Esophagus mucosa (tissue), 1 donor: ENCODE measurements around the gene TESK1. TPM values are rescaled to one million over a fixed set of nuclear protein-coding genes. Genes with fewer than 3 reads are reported as not detected.
"Not testable (repeated sequence)": the region's sequence is repeated elsewhere in the genome, so short reads cannot be mapped to it uniquely, and the experiment has no call there.

ENCODE experiments used
- ATAC-seq: fragments of 200-7000 bp; cut with Tn5 transposase; one replicate; pipeline ENCODE4 v1.9.1; 2020
- total RNA-seq: library from RNA; stranded (reverse); gene quantifications from one replicate; pipeline ENCODE4 v1.2.4, GENCODE V29; 2023
- donor health status: DM: yes; HTN: yes; CAD: no.

Gene TESK1
- total RNA-seq, 1 donor from 2014 or later, result 9.5 TPM

DNA sequence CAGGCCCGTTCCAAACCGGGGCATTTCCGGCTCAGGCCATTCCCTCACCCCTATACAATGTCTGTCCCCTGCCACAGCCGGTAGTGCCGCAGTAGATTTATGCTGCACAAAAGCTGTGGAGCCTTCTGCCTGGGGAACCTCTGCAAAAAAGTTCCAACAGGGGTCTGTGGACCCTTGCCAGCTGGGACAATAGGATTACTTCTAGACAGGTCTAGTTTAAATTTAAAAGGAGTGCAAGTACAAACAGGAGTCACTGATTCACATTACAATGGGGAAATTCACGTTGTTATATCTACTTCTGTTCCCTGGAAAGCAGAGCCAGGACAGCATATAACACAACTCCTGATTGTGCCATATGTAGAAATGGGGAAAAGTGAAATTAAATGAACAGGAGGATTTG is 21.5 kb upstream of the TESK1 start:
- not testable (repeated sequence) for ATAC-seq

DNA sequence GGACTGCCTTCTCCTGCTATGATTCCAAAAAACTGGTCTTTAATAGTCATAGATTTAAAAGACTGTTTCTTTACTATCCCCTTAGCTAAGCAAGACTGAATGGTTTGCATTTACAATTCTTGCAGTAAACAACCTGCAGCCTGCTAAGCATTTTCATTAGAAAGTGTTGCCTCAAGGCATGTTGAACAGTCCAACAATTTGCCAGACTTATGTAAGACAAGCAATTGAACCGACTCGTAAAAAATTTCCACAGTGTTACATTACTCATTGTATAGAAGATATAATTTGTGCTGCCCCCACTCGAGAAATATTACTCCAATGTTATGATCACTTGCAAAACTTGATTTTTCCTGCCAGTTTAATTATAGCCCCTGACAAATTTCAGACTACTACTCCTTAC is 20.4 kb upstream of the TESK1 start:
- ATAC-seq, result not testable (repeated sequence)

DNA sequence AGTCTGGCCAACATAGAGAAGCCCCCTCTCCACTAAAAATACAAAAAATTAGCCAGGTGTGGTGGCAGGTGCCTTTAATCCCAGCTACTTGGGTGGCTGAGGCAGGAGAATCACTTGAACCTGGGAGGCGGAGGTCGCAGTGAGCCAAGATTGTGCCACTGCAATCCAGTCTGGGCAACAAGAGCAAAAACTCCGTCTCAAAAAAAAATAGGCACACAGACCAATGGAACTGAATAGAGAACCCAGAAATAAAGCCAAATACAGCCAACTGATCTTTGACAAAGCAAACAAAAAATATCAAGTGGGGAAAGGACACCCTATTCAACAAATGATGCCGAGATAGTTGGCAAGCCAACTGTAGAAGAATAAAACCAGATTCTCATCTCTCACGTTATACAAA is 16.6 kb upstream of the TESK1 start:
- not testable (repeated sequence) for ATAC-seq

DNA sequence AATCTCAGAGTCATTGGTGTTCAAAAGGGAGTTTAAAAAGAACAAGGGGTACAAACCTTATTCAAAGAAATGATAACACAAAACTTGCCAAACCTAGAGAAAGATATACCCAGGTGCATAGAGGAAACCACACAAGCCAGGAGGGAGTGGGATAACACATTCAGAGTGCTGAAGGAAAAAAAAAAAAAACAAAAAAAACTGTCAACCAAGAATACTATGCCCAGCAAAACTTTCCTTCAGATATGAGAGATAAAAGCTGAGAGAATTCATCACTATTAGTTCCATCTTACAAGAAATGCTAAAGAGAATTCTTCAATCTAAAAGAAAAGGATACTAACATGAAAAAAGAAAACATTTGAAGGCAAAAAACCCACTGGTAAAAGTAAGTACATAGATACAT is 11.5 kb upstream of the TESK1 start:
- no peak for ATAC-seq

DNA sequence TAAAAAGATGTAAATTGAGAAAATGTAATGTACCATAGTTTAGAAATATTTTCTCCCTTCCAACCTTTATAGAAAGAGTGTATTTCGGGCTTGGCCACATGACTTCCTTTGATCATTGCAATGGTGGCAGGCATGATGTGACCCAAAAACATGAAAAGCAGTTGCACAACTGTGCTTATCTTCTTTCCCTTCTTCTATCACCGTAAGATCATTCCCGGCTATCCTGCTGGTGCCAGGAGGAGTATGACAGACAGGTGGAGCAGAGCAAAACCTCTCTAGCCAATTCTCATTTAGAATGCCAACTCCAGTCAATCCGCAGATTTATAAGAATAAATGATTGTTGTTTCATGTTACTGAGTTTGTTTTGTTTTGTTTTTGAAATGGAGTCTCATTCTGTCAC is 10.6 kb upstream of the TESK1 start:
- ATAC-seq, result no peak

DNA sequence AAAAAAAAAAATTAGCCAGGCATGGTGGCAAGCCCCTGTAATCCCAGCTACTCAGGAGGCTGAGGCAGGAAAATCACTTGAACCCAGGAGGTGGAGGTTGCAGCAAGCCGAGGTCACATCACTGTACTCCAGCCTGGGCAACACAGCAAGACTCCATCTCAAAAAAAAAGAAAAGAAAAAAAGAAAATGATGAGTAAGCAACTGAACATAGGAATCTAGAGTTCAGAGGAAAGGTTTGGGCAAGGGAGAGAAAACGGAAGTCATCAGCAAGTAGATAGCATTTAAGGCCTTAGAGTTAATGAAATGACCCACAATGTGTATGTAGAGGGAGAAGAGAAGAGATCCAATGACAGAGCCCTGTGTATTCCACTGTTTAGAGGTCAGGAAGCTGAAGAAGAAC is 8.2 kb upstream of the TESK1 start:
- ATAC-seq, result not testable (repeated sequence)

DNA sequence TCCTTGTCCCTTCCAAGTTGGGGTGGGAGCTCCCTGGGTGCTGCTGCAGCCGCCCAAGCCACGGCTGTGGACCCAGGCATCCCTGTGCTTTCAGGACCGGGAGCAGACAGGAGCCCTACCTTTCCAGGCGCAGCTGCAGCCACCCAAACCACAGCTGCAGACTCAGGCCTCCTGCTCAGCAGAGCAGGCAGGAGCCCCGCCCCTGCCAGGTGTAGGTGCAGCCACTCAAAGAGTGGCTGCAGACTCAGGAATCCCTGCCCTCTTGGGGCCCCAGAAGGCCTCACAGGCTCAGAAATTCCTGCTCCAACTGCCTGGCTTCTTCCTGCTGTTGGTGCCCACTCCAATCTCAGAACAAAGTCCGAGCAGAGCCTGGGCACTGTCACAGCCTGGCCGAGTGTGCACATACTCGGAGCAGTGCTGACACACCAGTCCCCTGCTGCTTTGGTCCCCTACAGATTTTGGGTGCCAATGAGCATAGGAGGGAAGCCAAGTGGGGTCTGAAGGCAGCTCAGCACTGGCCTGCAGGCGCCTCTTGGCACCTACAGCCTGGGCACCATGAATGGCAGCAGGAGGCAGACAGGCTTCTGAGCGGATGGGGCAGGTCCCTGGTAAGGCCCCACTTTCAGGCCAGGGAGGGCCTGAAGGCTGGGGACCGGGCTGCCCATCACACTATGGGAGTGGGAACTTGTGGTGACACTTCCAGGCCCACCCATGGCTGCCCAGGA is 6.0 kb upstream of the TESK1 start:
- peak; percentile 43 for ATAC-seq

DNA sequence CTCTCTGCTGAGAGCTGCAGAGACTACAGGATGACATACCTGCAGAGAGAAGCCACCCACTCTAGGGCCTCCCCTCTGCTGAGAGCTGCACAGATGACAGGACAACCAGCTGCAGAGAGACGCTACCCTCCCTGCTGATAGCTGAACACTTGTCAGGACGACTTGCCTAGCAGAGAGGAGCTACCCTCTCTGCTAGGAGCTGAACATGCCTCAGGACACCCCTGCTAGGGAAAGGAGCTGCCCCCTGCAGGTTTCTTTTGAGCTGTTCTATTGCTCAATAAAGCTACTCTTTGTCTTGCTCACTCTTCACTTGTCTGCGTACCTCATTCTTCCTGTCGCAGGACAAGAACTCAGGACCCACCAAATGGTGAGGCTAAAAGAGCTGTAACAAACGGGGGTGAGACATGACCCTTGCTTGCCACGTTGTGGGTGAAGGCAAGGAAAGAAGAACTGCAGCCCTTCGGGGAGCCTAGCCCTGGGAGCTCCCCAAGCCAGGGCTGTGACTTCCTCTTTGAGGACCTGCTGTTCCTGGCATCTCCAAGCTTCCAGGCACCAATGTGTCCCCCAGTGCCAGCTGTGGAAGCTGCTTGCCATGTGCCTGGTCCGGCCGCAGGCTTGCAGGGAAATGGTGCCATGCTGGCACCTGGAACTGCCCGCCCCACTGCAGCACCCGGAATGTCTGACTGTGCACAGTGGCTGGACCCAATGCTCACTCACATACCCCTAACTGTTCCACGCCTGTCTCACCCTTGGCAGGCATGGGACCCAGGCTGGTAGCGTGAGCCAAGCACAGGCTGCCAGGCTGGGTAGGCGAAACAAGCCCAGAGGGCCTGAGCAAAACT is 5.1 kb upstream of the TESK1 start:
- ATAC-seq, result no peak

DNA sequence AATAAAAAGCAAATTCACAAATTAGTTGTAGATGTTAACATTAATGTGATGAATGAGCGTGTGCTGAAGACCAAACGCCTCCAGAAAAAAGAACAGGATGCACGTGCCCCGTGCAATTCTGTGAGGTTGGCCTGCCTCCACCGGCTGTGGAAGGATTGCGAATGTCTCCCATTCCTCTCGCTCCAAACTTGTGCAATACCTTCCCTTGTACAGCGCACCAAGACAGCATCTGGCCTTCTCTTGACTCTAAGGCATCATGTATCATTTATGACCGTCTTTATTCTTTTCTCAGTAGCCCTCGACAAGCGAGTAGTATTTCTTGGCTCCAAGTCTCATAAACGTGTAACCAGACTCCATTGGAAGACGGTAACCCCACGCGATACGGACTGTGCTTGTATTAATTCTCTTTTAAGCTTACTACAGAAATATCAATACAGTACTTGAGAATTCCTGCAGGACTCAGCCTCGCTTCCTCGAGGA is 1.5 kb upstream of the TESK1 start:
- ATAC-seq, result no peak

DNA sequence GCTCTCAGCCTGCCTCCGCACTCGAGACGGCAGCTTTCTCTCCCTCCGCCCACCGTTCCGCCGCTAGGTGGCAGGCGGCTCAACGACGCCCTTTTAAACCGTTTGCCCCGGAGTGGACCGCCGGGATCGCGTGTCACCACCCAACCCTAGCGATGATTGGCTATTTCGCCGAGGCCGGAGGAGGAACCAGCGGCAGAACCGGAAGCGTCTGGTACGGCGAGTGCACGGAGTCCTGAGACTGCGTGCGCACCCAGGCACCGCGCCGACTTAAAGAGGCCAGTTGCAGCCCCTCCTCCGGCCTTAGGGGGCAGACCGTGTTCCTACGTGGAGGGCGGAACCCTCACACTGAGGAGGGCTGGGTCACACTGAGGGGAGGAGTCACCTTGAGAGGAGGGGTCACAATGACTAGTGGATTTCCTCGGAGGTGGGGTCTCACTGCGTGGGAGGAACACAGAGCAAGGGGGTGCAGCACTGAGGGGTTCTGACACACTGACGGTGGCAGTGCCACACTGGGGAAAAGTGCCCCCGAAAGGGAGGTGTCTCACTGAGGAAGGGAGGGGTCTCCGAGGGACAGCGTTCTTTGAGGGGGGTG is 980 bp upstream of the TESK1 start:
- peak; percentile 97 for ATAC-seq

DNA sequence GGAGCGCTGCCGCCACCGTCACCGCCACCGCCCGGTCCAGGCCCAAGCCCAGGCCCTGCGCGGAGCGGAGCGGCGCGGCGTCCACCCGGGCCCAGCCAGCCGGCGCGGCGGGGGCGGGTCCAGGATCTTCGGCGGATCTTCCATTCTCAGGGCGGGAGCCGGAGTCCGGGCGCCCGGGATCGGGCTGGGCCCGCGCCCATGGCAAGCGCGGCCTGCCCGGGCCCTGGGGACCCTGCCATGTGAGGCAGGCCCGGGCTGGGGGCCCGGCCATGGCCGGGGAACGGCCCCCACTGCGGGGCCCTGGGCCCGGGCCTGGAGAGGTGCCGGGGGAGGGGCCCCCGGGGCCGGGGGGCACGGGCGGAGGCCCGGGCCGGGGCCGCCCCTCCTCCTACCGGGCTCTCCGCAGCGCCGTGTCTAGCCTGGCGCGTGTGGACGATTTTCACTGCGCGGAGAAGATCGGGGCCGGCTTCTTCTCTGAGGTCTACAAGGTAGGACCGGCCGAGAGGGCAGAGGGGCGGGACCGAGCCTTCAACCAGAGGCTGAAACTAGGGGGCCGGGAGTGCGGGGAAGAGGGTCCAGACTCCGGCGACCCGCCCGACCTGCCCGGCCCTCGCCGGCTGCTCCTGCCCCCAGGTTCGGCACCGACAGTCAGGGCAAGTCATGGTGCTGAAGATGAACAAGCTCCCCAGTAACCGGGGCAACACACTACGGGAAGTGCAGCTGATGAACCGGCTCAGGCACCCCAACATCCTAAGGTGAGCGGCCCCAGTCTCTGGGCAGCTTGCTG is 482 bp downstream of the TESK1 start:
- ATAC-seq, result no peak

DNA sequence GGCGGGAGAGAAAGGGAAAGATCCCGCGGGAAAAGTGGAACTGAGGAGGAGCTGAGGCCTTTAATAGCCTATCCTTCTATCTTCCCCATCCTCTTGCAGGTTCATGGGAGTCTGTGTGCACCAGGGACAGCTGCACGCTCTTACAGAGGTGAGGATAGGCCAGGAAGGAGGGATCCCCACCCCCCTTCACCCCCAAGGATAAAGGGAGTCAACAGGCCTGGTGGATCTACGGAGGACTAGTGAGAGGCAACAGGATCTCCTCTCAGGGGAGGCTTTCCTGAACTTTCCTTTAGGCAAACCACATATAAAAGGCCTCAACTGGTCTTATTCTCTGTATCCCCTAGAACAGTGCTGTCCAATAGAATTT is 1.1 kb downstream of the TESK1 start:
- ATAC-seq, result no peak

DNA sequence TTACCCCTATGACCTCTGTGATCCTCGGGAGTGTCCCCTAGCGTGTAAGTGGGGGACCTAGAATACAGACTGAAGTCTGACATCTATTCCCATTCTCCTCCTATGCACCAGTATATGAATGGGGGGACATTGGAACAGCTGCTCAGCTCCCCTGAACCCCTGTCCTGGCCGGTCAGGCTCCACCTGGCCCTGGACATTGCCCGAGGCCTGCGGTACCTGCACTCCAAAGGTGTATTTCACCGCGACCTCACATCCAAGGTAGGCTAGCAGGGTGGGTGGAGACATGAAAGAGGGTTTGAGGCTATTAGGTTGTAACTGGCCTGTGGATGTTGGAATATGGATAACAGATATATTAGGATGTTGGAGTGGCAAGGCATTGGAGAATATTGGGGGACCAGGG is 1.7 kb downstream of the TESK1 start:
- no peak for ATAC-seq

DNA sequence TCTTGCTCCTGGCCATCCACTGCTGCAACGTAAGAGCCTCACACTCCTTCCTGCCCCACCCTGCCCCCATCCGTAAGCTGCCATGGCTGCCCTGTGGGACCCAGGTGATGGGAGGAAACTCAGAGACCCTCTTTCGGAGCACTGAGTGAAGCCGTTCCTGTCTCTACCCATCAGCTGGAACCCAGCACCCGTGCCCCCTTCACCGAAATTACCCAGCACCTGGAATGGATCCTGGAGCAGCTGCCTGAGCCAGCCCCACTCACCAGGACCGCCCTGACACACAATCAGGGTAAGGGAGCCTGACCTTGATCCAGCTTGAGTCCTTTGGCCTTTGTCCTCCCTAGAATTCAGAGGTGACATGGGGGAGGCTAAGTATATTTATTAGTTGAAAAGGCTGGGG is 3.2 kb downstream of the TESK1 start:
- no peak for ATAC-seq

DNA sequence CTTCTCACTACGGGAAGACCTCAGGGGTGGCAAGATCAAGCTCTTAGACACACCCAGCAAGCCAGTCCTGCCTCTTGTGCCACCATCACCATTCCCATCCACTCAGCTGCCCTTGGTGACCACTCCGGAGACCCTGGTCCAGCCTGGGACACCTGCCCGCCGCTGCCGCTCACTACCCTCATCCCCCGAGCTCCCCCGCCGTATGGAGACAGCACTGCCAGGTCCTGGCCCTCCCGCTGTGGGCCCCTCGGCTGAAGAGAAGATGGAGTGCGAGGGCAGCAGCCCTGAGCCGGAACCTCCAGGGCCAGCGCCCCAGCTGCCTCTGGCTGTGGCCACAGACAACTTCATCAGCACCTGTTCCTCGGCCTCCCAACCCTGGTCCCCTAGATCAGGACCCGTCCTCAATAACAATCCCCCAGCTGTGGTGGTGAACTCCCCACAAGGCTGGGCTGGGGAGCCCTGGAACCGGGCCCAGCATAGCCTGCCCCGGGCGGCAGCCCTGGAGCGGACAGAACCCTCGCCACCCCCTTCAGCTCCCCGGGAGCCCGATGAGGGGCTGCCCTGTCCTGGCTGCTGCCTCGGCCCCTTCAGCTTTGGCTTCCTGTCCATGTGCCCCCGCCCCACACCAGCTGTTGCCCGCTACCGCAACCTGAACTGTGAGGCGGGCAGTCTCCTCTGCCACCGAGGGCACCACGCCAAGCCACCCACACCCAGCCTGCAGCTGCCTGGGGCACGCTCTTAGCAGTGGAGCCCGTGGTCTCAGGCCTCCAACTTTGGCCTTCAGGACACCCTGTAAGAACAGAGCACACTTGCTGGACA is 4.1 kb downstream of the TESK1 start:
- ATAC-seq, result no peak

DNA sequence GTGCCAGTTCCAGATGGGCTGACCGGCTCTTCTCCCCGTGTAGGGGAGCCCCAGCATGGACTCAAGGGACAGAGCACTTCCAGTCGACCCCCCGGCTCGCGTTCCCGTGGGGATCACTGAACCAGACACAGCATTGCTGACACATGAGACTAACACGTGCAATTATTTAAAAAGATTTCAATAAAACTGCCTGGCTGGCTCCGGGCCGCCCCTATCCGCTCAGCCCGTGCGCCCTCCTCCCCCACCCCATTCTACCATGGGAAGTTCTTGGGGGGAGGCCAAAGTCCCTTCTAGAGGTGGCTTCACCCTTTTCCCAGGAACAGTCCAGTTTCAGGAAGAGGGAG is 4.7 kb downstream of the TESK1 start:
- no peak for ATAC-seq

DNA sequence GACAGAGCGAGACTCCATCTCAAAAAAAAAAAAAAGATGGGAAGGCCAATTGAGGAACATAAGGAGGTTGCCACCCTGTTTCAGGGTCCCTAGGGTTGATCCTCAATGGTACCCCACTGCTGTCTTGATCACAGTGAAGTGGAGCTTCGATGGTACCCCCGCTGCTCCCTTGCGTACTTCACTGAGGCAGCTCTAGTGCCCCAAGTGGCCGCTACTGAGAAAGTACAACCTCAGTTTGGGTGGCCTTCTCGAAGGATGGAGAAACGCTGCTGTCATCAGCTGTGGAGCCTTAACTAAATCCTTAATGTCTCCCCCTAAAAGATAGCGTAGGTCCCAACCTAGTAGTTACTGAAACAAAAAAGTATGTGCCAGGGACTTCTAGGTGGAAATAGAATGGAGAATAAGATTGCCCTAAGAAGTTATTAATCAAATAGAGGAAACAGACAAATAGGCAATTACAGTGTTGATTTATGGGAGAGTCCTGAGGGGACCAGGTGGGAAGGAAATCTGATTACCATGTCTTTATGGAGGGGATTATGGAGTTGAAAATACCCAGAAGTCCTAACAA is 6.3 kb downstream of the TESK1 start:
- ATAC-seq, result peak; percentile 27

DNA sequence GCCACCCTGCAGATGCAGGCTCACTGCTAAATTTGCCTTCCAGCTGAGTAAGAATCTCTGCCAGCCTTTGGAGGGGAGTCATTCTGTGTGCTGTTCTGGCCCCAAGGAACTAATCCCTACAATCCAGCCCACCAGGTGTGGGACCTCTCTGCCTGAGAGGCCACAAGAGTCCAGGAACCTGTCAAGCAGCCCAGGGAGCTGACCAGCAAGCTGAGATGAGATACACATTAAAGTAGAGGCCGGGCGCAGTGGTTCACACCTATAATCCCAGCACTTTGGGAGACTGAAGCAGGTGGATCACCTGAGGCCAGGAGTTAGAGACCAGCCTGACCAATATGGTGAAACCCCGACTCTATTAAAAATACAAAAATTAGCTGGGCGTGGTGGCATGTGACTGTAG is 7.0 kb downstream of the TESK1 start:
- not testable (repeated sequence) for ATAC-seq

DNA sequence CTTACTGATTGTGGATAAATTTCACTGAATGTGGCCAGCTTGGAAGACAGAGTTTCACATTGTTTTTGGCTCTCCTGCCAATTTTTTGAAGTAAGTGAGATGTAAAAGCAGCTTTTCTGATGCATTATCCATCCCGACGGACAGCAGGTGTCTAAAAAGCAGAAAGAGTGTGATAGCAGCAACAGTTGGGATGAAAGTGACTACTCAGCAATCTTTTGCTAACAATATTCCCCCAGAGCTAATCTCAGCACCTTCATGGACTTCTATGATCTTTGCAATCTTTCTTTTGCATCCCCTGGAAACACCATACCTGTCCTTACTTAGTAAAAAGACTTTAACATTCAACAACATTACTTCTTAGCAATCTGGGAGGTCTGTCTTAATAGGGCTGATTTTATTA is 7.8 kb downstream of the TESK1 start:
- ATAC-seq, result no peak

DNA sequence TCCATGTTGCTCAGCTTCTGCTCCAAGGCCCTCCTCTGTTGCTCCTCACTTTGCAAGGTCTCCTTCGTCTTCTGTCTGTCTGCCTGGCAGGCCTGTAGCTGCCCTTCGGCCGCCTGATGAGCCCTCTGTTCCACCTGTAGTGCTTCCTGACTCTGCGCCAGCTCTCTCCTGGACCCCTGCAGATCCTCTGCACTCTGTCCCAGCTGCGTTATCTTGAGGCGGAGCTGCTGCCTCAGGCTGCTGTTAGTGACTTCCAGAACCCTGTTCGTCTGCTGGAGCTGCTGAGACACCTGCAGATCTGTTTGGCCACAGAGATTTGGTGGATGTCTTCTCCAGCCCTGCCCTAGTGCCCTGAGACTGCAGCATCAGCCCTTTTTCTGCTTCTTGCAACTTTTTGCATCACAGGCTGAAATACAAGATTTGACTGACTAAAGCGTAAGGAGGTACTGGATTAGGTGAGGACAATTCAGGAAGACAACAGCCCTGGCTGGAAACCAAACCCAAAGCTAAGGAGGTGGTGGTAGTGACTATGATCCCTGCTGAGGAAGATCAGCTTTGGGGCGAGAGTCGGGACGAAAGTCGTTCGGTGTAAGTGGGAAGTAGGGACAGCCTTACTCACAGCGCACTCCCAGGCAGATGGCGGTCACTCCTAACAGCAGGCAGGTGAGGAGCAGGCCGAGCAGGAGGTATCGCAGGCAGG is 11.1 kb downstream of the TESK1 start:
- no peak for ATAC-seq
